IMR-90 (cell line): ENCODE data around the gene SLC25A25.

Experiments used
- BHLHE40 ChIP-seq: fragments of 150-350 bp; IDR thresholded peaks from 2 replicates; pipeline ENCODE4 v1.6.1; 2016; ENCODE audit warnings: mild to moderate bottlenecking, low read depth, low read length
- CEBPB ChIP-seq: IDR thresholded peaks from 2 replicates; pipeline ENCODE4 v1.6.1; 2012; ENCODE audit warnings: low read depth, low read length, improper control_type of control experiment
- ELK1 ChIP-seq: fragments of 150-350 bp; IDR thresholded peaks from 2 replicates; pipeline ENCODE4 v1.6.1; 2016; ENCODE audit warnings: low read depth, mild to moderate bottlenecking, low read length, moderate library complexity, borderline replicate concordance
- MAFK ChIP-seq: IDR thresholded peaks from 2 replicates; pipeline ENCODE4 v1.6.1; 2012; ENCODE audit warnings: low read depth, low read length, improper control_type of control experiment
- POLR2A ChIP-seq: IDR thresholded peaks from 2 replicates; pipeline ENCODE4 v1.6.1; 2012; ENCODE audit warnings: mild to moderate bottlenecking, low read depth, low read length
- RAD21 ChIP-seq: IDR thresholded peaks from 2 replicates; pipeline ENCODE4 v1.6.1; 2012; ENCODE audit warnings: low read length, improper control_type of control experiment
- RFX5 ChIP-seq: IDR thresholded peaks from 2 replicates; pipeline ENCODE4 v1.8.0; 2012; ENCODE audit warnings: low read depth, mild to moderate bottlenecking, low read length, moderate library complexity
- SMC3 ChIP-seq: fragments of 150-350 bp; IDR thresholded peaks from 2 replicates; pipeline ENCODE4 v1.6.1; 2016; ENCODE audit warnings: low read depth, mild to moderate bottlenecking, antibody characterized with exemption, low read length, moderate library complexity
- TF ChIP-seq, protein P1 (sequence below): conservative IDR thresholded peaks from 2 replicates; pipeline ENCODE4 v1.5.1; 2012; ENCODE audit warnings: mild to moderate bottlenecking, low read depth, low read length, improper control_type of control experiment
- TF ChIP-seq, protein P2 (sequence below): fragments of 150-350 bp; IDR thresholded peaks from 2 replicates; pipeline ENCODE4 v1.6.1; 2017; ENCODE audit warnings: mild to moderate bottlenecking, antibody characterized with exemption, low read length, low read depth

DNA sequence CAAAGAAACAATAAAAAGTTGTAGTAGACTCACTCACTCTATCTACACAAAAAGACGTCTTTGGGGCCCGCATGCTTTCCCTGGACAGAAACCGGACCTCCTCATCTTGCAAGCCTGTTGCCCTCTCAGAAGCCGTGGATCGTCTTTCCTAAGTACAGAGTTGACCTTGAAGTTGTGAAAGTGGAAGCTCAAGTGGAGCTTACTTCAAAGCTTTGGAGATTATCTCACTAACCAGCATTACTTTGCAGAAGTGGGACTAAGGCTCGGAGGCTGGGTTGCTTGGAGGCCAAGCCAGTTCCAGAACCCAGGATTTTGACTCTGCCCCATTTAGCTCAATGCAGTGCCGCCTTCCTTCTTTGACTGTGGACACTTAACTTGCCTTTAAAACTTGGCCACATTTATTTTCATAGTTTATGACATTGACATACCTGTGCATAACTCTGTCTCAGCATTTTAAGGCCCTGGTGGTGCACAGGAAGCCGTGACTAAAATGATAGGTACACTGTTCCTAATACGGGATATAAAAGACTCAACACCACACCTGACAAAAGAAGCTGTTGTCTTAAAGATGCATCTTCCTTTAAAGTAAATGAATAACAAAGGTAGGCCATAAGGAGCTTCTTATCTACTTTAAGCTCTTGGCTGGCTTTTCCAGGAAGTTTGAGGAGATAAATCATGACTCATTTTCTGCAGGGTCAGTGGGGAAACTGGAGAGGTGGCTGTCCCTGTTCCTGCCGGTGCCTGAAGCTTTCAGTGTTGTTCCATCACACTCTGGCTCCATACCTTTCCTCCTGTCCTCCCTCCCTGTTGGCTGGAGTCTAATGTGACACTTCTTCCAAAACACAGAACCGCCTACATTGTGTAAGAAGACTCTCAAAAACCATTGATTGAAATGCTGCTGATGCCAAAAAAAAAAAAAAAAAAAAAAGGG lies 10.7 kb downstream of the SLC25A25 start:
- TF ChIP-seq, protein P1, sequence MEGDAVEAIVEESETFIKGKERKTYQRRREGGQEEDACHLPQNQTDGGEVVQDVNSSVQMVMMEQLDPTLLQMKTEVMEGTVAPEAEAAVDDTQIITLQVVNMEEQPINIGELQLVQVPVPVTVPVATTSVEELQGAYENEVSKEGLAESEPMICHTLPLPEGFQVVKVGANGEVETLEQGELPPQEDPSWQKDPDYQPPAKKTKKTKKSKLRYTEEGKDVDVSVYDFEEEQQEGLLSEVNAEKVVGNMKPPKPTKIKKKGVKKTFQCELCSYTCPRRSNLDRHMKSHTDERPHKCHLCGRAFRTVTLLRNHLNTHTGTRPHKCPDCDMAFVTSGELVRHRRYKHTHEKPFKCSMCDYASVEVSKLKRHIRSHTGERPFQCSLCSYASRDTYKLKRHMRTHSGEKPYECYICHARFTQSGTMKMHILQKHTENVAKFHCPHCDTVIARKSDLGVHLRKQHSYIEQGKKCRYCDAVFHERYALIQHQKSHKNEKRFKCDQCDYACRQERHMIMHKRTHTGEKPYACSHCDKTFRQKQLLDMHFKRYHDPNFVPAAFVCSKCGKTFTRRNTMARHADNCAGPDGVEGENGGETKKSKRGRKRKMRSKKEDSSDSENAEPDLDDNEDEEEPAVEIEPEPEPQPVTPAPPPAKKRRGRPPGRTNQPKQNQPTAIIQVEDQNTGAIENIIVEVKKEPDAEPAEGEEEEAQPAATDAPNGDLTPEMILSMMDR = no peak
- TF ChIP-seq SMC3 (no peak), POLR2A (no peak), MAFK (no peak), ELK1 (no peak), RAD21 (no peak), CEBPB (no peak), RFX5 (no peak), BHLHE40 (no peak)
- TF ChIP-seq, protein P2, sequence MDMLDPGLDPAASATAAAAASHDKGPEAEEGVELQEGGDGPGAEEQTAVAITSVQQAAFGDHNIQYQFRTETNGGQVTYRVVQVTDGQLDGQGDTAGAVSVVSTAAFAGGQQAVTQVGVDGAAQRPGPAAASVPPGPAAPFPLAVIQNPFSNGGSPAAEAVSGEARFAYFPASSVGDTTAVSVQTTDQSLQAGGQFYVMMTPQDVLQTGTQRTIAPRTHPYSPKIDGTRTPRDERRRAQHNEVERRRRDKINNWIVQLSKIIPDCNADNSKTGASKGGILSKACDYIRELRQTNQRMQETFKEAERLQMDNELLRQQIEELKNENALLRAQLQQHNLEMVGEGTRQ = no peak
